Upper lobe of right lung (tissue), 1 donor: ENCODE measurements around the gene PALB2. TPM values are rescaled to one million over a fixed set of nuclear protein-coding genes. Genes with fewer than 3 reads are reported as not detected.

Experiments
- ATAC-seq: fragments of 200-7000 bp; cut with Tn5 transposase; one replicate; pipeline ENCODE4 v1.9.1; 2020; ENCODE audit warnings: mild to moderate bottlenecking, moderate library complexity
- DNase-seq: peaks from one replicate; pipeline ENCODE4 v3.0.0-alpha.2; 2020
- H3K27ac ChIP-seq: fragments of 200-600 bp; one replicate; pipeline ENCODE4 v1.8.0; 2022
- H3K27me3 ChIP-seq: fragments of 200-600 bp; one replicate; pipeline ENCODE4 v1.8.0; 2022; ENCODE audit warnings: mild to moderate bottlenecking
- H3K36me3 ChIP-seq: fragments of 200-600 bp; one replicate; pipeline ENCODE4 v1.8.0; 2022
- H3K4me1 ChIP-seq: fragments of 200-600 bp; one replicate; pipeline ENCODE4 v1.8.0; 2022
- H3K4me3 ChIP-seq: fragments of 200-600 bp; one replicate; pipeline ENCODE4 v1.8.0; 2022; ENCODE audit warnings: mild to moderate bottlenecking
- H3K9me3 ChIP-seq: fragments of 200-600 bp; one replicate; pipeline ENCODE4 v1.8.0; 2022
- intact Hi-C: fragments of 100-400 bp; cut with DNase I; formaldehyde crosslinking; loops from one replicate; pipeline ENCODE4 v1.11.0; 2022
- total RNA-seq: library from RNA; stranded (reverse); fragmentation: NEBNext Ultra II Directional; extraction: Animal tissue kit (Norgen Biotek cat#: 25700); gene quantifications from one replicate; pipeline ENCODE4 v1.2.1, GENCODE V29; 2021
- TF ChIP-seq, protein P1 (sequence below): fragments of 200-600 bp; IDR thresholded peaks from one replicate; pipeline ENCODE4 v1.8.0; 2022; ENCODE audit warnings: antibody characterized with exemption
- donor health status: DM: no; HTN: yes; CAD: no; lungs with severe emphysema.

PALB2 gene
- total RNA-seq, 1 donor from 2014 or later, result 11.7 TPM

DNA sequence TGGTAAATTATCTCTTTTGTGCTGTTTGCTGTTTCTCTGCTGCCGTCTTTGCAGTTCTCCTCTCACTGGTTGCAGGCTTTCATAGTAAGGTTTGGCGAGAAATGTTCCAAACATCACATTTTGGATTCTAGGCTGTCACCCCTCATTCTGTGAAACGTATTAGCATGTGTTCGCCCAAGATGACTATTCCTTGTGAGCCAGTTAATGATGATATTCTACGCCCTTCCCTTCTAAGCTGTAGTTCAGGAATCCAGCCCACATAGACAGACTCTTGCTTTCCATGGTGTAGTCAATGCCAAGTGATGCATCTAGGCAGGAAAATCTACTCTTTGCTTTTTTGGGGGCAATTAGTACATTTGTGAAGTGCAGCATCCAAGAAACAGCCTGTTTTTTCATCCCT lies 69.2 kb downstream of the PALB2 start:
- no peak overlapping the region for H3K4me3 ChIP-seq
- H3K4me1 ChIP-seq, result no peaks in the 10 kb centered on the region
- H3K27me3 ChIP-seq, result no peaks in the 10 kb centered on the region
- no peaks in the 10 kb centered on the region for H3K9me3 ChIP-seq
- DNase-seq (no peak), ATAC-seq (no peak)
- TF ChIP-seq, protein P1, sequence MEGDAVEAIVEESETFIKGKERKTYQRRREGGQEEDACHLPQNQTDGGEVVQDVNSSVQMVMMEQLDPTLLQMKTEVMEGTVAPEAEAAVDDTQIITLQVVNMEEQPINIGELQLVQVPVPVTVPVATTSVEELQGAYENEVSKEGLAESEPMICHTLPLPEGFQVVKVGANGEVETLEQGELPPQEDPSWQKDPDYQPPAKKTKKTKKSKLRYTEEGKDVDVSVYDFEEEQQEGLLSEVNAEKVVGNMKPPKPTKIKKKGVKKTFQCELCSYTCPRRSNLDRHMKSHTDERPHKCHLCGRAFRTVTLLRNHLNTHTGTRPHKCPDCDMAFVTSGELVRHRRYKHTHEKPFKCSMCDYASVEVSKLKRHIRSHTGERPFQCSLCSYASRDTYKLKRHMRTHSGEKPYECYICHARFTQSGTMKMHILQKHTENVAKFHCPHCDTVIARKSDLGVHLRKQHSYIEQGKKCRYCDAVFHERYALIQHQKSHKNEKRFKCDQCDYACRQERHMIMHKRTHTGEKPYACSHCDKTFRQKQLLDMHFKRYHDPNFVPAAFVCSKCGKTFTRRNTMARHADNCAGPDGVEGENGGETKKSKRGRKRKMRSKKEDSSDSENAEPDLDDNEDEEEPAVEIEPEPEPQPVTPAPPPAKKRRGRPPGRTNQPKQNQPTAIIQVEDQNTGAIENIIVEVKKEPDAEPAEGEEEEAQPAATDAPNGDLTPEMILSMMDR, result no peak
- no peak overlapping the region for H3K27ac ChIP-seq
- intact Hi-C loops, result no loop called here
- H3K36me3 ChIP-seq, result peaks cover 96% of the 10 kb centered on the region

DNA sequence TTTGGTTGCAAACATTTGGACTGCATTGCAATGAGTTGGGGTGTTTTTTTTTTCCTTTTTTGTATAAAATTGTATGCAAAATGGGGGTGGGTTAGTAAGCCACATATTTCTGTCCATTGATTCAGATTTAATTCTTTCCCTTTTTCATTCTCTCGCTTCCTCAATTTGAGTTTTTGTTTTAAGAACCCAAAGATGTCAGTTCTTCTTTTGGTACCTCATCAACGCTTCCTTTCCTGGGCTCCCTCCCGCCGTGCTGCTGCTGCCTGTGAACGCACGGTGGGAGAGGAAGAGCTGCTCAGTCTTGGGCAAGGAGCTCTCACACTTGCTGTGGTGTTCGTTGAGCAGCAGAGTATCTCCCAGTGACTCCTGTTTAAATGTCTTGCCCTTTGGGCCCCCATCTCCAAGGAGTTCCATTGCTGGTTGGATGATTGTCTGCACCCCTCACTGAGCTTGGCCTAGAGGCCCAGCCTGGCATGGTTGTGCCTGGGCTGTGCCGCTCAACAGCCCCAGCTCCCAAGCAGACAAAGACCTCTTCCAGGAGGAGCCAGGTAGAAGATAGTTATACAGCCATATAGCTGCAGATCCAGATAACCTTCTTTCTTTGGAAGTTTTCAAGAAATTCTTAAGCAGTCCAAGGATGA lies 70.0 kb downstream of the PALB2 start:
- Histone ChIP-seq H3K4me3 (no peak overlapping the region), H3K27me3 (no peaks in the 10 kb centered on the region), H3K9me3 (no peaks in the 10 kb centered on the region), H3K27ac (no peak overlapping the region), H3K36me3 (peaks cover 96% of the 10 kb centered on the region), H3K4me1 (no peaks in the 10 kb centered on the region)
- ATAC-seq, result peak; percentile 74
- DNase-seq, result no peak
- TF ChIP-seq, protein P1, result no peak
- intact Hi-C loops, result no loop called here

DNA sequence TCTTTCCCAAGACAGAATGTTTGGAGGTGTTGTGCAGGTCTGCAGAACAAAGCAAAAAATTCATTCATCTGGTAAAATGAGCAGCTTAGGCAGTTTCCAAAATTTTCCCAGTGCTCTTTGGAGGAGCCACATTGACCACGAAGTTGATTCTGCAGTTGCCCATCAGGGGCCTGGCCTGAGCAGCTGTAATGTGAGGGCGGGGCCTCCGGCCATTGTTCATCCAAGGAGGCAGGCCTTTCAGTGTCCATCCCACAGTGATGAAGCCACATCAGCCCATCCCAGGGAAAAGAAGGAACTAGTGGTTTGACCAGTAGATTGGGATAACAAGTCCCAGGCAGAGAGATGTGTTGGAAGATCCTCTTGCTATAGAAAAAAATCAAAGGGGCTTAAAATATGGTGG lies 73.5 kb downstream of the PALB2 start:
- intact Hi-C loops, result no loop called here
- DNase-seq (no peak), ATAC-seq (no peak)
- Histone ChIP-seq H3K4me1 (no peaks in the 10 kb centered on the region), H3K9me3 (no peaks in the 10 kb centered on the region), H3K27me3 (no peaks in the 10 kb centered on the region), H3K4me3 (no peak overlapping the region), H3K36me3 (peaks cover 99% of the 10 kb centered on the region), H3K27ac (no peak overlapping the region)
- TF ChIP-seq, protein P1, result no peak

DNA sequence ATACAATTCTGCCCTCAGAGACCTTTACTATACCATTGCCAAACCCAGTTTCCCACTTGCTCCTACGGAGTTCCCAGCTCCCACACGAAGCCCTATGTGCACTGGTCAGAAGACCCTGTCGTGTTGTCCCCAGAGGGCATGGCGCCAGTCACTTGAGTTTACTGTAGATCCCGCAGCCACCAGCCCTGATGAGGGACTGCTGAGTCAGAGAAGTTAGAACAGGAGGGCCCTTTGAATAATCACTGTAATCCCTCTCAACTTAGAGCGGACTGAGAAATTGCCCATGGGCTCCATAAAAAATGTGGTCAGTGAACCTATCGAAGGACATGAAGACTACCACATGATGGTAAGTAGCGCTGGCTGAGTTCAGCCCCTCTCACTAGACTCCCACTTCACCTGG lies 74.4 kb downstream of the PALB2 start:
- Histone ChIP-seq H3K4me1 (no peaks in the 10 kb centered on the region), H3K27ac (no peak overlapping the region), H3K4me3 (no peak overlapping the region), H3K9me3 (no peaks in the 10 kb centered on the region), H3K27me3 (no peaks in the 10 kb centered on the region), H3K36me3 (peaks cover 99% of the 10 kb centered on the region)
- intact Hi-C loops, result no loop called here
- no peak for DNase-seq
- ATAC-seq, result no peak
- TF ChIP-seq, protein P1, result no peak

DNA sequence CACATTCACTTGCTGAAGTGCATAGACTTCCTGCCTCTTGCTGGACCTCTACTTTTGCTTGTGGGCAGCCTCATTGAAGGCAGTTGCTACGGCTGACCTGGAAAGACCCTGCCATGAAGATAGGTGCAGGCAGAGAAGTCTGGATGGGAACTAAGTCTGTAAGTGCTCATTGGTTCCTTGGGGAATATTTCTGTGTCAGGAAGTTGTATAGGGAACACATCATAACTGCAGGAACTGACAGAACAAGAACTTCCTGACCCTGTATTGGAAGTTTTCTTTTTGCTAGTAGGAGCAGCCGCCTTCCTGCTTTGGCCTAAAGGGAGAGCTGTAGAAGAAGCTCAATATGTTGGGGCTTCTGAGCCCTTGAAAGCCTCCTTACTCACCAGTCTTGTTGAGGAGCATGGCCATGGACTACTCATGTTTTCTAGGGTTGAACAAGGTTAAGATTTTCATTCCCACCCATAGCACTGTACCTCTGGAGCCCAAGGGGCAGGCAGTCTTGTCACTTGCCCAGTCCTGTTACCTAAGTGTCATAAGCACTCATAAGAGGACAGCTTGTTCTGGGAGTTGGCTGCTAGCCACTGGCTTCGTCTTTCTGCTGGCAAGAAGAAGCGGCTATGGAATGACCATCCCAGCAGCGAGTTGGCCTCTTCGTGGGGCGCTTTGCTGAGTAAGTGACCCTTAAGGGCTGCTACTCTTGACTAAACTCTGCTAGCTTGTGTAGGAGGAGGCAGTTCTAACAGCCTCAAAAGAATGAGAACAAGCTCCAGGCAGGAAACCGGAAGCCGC lies 76.3 kb downstream of the PALB2 start:
- Histone ChIP-seq H3K9me3 (no peaks in the 10 kb centered on the region), H3K4me1 (no peaks in the 10 kb centered on the region), H3K36me3 (peaks cover 98% of the 10 kb centered on the region), H3K4me3 (no peak overlapping the region), H3K27ac (no peak overlapping the region), H3K27me3 (no peaks in the 10 kb centered on the region)
- TF ChIP-seq, protein P1, result no peak
- ATAC-seq (no peak), DNase-seq (peak; percentile 37)
- intact Hi-C loops, result no loop called here
